ENCODE measurements around the gene WDR43. TPM values are rescaled to one million over a fixed set of nuclear protein-coding genes. Genes with fewer than 3 reads are reported as not detected.

The WDR43 gene
- total RNA-seq, 1 experiment from 2014 or later: 86.5 TPM

- H3K4me3 ChIP-seq (ENCODE audit: low read depth in 2 of 2, low read length in 2 of 2): no peak overlapping the region
- ATAC-seq (no peak), DNase-seq (ENCODE audit: low read depth, low spot score) (no peak)
- ChIA-PET CTCF (interaction anchor here (0.5 kb wide), 1 partner anchor 433 kb away, joined by 3 read pairs; no protein-coding TSS in a partner anchor), POLR2A (no interaction called here)
- in situ Hi-C loops (cut with HindIII; ENCODE audit: low pct_unique_long_range_greater_than_20kb, low sequenced_read_pairs) (no loop called here), intact Hi-C loops (cut with micrococcal nuclease; ENCODE audit: unreplicated experiment) (no loop called here)
- no peak overlapping the region for H3K27ac ChIP-seq (ENCODE audit: low read length)
- H3K27me3 ChIP-seq (ENCODE audit: control insufficient read depth, insufficient read depth, low read length): no peaks in the 10 kb centered on the region
- TF ChIP-seq SIN3A (IDR thresholded peaks at IDR 0.05; ENCODE audit: borderline replicate concordance, insufficient read depth, low read depth, low read length) (no peak), TCF7L2 (IDR thresholded peaks at IDR 0.05; ENCODE audit: low read depth, low read length) (no peak), POLR2AphosphoS5 (IDR thresholded peaks at IDR 0.05; ENCODE audit: low read depth, low read length) (no peak), REST (IDR thresholded peaks at IDR 0.05; ENCODE audit: insufficient read depth in 1 of 2, low read depth in 2 of 2, low read length in 1 of 2) (no peak), CTCF (IDR thresholded peaks at IDR 0.05) (no peak)
- no TSS peak for BruUV-seq (replicated peaks)
- peaks cover 73% of the 10 kb centered on the region for H3K36me3 ChIP-seq (ENCODE audit: control insufficient read depth, insufficient read depth, low read length)
- H3K9me3 ChIP-seq (ENCODE audit: control insufficient read depth, insufficient read depth, low read depth, low read length): peaks cover 7% of the 10 kb centered on the region; the same call in 1 of the 2 replicates
- no peaks in the 10 kb centered on the region for H3K4me1 ChIP-seq (ENCODE audit: control insufficient read depth, insufficient read depth, low read length)
Observed at GRCh38 chr2:28944535-28945248, 50.2 kb downstream of the WDR43 start.

- Histone ChIP-seq H3K4me1 (ENCODE audit: control insufficient read depth, insufficient read depth, low read length) (0 out of 2 replicates have a peak, but pooled peaks cover 6% of the 10 kb centered on the region), H3K36me3 (ENCODE audit: control insufficient read depth, insufficient read depth, low read length) (peaks cover 53% of the 10 kb centered on the region), H3K4me3 (ENCODE audit: low read depth in 2 of 2, low read length in 2 of 2) (no peak overlapping the region), H3K27ac (ENCODE audit: low read length) (no peak overlapping the region), H3K9me3 (ENCODE audit: control insufficient read depth, insufficient read depth, low read depth, low read length) (peaks cover 7% of the 10 kb centered on the region; the same call in 1 of the 2 replicates), H3K27me3 (ENCODE audit: control insufficient read depth, insufficient read depth, low read length) (no peaks in the 10 kb centered on the region)
- intact Hi-C loops (cut with micrococcal nuclease; ENCODE audit: unreplicated experiment): no loop called here
- ChIA-PET POLR2A (no interaction called here), CTCF (no interaction called here)
- DNase-seq (ENCODE audit: low read depth, low spot score): no peak
- TF ChIP-seq SIN3A (IDR thresholded peaks at IDR 0.05; ENCODE audit: borderline replicate concordance, insufficient read depth, low read depth, low read length) (no peak), POLR2AphosphoS5 (IDR thresholded peaks at IDR 0.05; ENCODE audit: low read depth, low read length) (no peak), TCF7L2 (IDR thresholded peaks at IDR 0.05; ENCODE audit: low read depth, low read length) (no peak), CTCF (IDR thresholded peaks at IDR 0.05) (no peak), REST (IDR thresholded peaks at IDR 0.05; ENCODE audit: insufficient read depth in 1 of 2, low read depth in 2 of 2, low read length in 1 of 2) (no peak)
- no TSS peak for BruUV-seq (replicated peaks)
- no peak for ATAC-seq
- in situ Hi-C loops (cut with HindIII; ENCODE audit: low pct_unique_long_range_greater_than_20kb, low sequenced_read_pairs): no loop called here
Observed at GRCh38 chr2:28948160-28948559, 53.7 kb downstream of the WDR43 start.
